Measurements from ENCODE around the gene TMEM132A.
A peak's percentile ranks its signal among the peaks of the same experiment; 100 is the strongest.

The TMEM132A gene

DNA sequence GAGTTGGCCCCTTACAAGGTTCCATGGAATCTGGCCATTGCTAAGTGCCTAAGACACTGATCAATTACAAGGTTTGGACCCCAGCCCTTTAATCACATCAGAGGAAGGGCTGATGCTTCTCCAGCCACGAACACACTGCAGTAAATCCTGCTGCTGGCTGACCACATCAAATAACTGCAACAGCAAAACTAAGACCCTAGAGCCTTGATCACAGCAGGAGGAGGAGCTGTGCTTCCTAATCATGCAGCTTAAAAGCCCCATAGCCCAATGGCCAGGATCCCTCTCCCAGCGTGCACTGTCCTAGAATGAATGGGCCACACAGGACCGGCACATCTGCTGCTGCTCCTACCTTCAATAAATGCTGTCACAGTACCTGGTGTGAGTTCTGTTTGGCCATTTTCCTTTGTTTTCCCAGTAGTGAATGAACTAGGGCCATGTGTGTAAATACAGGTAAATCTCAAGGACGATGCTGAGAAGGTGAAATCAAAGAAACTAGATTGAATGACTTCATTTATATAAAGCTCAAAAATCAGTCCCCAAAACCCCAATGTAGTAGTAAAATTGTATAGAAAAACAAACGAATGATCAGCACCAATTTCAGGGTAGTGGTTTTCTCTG, 44.2 kb upstream of the TMEM132A start:
- TF ChIP-seq, protein P1, sequence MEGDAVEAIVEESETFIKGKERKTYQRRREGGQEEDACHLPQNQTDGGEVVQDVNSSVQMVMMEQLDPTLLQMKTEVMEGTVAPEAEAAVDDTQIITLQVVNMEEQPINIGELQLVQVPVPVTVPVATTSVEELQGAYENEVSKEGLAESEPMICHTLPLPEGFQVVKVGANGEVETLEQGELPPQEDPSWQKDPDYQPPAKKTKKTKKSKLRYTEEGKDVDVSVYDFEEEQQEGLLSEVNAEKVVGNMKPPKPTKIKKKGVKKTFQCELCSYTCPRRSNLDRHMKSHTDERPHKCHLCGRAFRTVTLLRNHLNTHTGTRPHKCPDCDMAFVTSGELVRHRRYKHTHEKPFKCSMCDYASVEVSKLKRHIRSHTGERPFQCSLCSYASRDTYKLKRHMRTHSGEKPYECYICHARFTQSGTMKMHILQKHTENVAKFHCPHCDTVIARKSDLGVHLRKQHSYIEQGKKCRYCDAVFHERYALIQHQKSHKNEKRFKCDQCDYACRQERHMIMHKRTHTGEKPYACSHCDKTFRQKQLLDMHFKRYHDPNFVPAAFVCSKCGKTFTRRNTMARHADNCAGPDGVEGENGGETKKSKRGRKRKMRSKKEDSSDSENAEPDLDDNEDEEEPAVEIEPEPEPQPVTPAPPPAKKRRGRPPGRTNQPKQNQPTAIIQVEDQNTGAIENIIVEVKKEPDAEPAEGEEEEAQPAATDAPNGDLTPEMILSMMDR (conservative IDR thresholded peaks at IDR 0.05): no peak
- H3K27ac ChIP-seq: peak overlapping the region; percentile 71

- TF ChIP-seq, protein P1 (conservative IDR thresholded peaks at IDR 0.05): no peak
Observed at GRCh38 chr11:60880643-60881282, 43.5 kb upstream of the TMEM132A start.

GRCh38 chr11:60887556-60887955, 36.7 kb upstream of the TMEM132A start:
- TF ChIP-seq, protein P1 (conservative IDR thresholded peaks at IDR 0.05): peak; percentile 73
- H3K27ac ChIP-seq: 0 out of 2 replicates have a peak overlapping the region, but pooled peaks have one; percentile 9

More at GRCh38 chr11:60880643-60881282, 43.5 kb upstream of the TMEM132A start:
- H3K27ac ChIP-seq: peak overlapping the region; percentile 71

DNA sequence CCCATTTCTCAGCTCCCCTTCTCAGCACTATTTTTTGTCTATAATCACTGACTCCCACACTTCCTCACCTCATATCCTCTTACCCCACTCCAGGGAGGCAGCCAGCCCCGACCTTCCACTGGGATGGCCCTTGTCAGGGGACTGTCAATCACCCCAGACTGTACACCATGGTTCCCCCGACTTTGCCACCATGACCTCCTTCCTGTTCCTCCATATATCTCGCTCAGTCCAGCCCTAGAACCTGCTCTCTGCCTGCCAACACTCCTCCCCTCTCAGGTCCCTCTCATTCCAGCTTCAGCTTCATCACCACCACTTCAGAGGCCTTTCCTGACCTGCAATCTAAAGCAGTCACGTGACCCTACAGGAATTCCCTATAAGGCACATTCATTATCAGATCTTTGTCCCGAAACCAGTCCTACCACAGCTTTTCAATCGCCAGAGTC, 34.4 kb upstream of the TMEM132A start:
- peak overlapping the region; percentile 58 for H3K27ac ChIP-seq
- TF ChIP-seq, protein P1 (conservative IDR thresholded peaks at IDR 0.05): no peak

DNA sequence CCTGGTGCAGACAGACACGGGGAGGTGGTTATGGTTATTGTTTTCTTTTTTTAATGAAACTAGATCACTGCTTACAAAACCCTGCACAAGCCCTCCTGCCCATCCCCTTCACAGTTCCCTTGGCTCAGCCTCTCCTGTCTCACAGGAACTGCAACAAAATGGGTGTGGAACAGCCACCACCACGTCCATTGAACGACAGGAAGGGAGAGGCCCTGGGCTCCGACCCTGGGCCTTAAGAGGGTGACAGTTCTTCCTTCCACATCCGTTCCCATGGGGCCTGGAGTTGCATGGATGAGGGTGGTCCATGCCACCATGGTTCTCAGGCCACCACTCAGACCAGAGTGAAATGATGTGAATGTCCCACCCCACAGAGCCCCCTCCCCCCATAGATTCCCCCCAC, 33.6 kb upstream of the TMEM132A start:
- TF ChIP-seq, protein P1 (conservative IDR thresholded peaks at IDR 0.05): no peak
- peak overlapping the region; percentile 58 for H3K27ac ChIP-seq

DNA sequence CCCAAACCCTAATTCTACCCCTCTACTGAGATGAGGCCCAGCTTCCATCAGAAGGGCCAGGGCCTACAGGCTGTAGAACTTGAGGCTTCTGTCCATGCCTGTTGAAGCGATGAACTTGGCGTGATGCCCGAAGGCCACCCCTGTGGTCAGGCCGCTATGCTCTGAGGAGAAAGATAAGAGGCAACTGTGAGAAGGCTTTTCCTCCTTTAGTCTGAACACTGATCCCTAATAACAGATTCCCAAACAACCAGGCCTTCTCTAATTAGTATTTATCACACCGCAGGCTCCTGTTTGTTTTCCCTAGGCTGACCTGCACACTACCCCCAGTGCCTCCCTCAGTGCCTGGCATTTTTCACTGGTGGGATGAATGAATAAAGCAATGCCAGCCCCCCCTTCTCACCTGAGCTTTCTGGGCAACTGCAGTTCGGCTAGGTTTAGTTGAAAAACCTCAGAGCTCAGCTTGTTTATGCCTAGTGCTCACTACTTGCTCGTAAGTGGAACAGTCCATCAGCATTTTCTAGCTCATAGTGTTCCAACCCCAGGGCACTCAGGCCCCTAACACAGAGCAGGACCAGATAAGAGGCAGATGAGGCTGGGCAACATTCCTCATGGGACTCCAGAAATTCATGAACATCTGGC, 33.0 kb upstream of the TMEM132A start:
- TF ChIP-seq, protein P1 (conservative IDR thresholded peaks at IDR 0.05): no peak
- H3K27ac ChIP-seq: peak overlapping the region; percentile 58; the same call in 1 of the 2 replicates

- TF ChIP-seq, protein P1 (conservative IDR thresholded peaks at IDR 0.05): no peak
Observed at GRCh38 chr11:60895687-60896086, 28.6 kb upstream of the TMEM132A start.

More at GRCh38 chr11:60895687-60896086, 28.6 kb upstream of the TMEM132A start:
- H3K27ac ChIP-seq: no peak overlapping the region

Data from VCaP (cell line).